RPMI8226 (cell line): Measurements from ENCODE around the gene SRPK3.
"Not testable (repeated sequence)": the region's sequence is repeated elsewhere in the genome, so short reads cannot be mapped to it uniquely, and the experiment has no call there.

Experiments
- DNase-seq: peaks from one replicate; pipeline ENCODE4 v3.0.0-alpha.2; 2015

Gene SRPK3

GRCh38 chrX:153780678-153781427, at the start of gene SRPK3:
Gene SRPK3, plus strand, starts transcription at chrX:153781041. Its CDS starts 46 bp downstream, at chrX:153781087.
- DNase-seq, result peak; percentile 26

- DNase-seq, result no peak
Observed at GRCh38 chrX:153731117-153731844, 49.6 kb upstream of the SRPK3 start.

GRCh38 chrX:153731845-153732215, 49.0 kb upstream of the SRPK3 start:
- DNase-seq, result no peak

- no peak for DNase-seq
Observed at GRCh38 chrX:153732401-153732800, 48.4 kb upstream of the SRPK3 start.

- no peak for DNase-seq
Observed at GRCh38 chrX:153733651-153734240, 47.1 kb upstream of the SRPK3 start.

- DNase-seq, result no peak
Observed at GRCh38 chrX:153734871-153735270, 46.0 kb upstream of the SRPK3 start.

GRCh38 chrX:153735274-153735673, 45.6 kb upstream of the SRPK3 start:
- peak; percentile 35 for DNase-seq

GRCh38 chrX:153736071-153736820, 44.6 kb upstream of the SRPK3 start:
- no peak for DNase-seq

- DNase-seq, result no peak
Observed at GRCh38 chrX:153736871-153737441, 43.9 kb upstream of the SRPK3 start.

- no peak for DNase-seq
Observed at GRCh38 chrX:153738056-153738605, 42.7 kb upstream of the SRPK3 start.

- DNase-seq, result no peak
Observed at GRCh38 chrX:153739754-153740486, 40.9 kb upstream of the SRPK3 start.

- DNase-seq, result no peak
Observed at GRCh38 chrX:153740631-153741222, 40.1 kb upstream of the SRPK3 start.

GRCh38 chrX:153741446-153741845, 39.4 kb upstream of the SRPK3 start:
- DNase-seq, result no peak

- DNase-seq, result not testable (repeated sequence)
Observed at GRCh38 chrX:153742111-153742510, 38.7 kb upstream of the SRPK3 start.

- not testable (repeated sequence) for DNase-seq
Observed at GRCh38 chrX:153742796-153743467, 37.9 kb upstream of the SRPK3 start.

GRCh38 chrX:153743468-153744209, 37.2 kb upstream of the SRPK3 start:
- peak; percentile 15 for DNase-seq

GRCh38 chrX:153744210-153745066, 36.4 kb upstream of the SRPK3 start:
- DNase-seq, result peak; percentile 56

GRCh38 chrX:153745067-153745433, 35.8 kb upstream of the SRPK3 start:
- not testable (repeated sequence) for DNase-seq

- no peak for DNase-seq
Observed at GRCh38 chrX:153746359-153746758, 34.5 kb upstream of the SRPK3 start.
